Smooth muscle cell of the umbilical artery (primary cell): ENCODE results near the gene MAGEA3. TPM values are rescaled to one million over a fixed set of nuclear protein-coding genes. Genes with fewer than 3 reads are reported as not detected.

ENCODE experiments used
- total RNA-seq: library from RNA; depleted of rRNA; stranded (reverse); fragments of >200 nt; gene quantifications from 2 replicates; pipeline ENCODE4 v1.2.3, GENCODE V29; 2014

Gene MAGEA3
- not detected in 2 replicates for total RNA-seq

GRCh38 chrX:152697952-152698931, at the start of gene MAGEA3:
Gene MAGEA3, plus strand, starts transcription at chrX:152698794. Its CDS starts 2,039 bp downstream, at chrX:152700833.

GRCh38 chrX:152709173-152709572, 10.6 kb downstream of the MAGEA3 start, which contains the start of gene CSAG2:
Gene CSAG2, minus strand, starts transcription at chrX:152709273. Its CDS starts 161 bp downstream, at chrX:152709112.

DNA sequence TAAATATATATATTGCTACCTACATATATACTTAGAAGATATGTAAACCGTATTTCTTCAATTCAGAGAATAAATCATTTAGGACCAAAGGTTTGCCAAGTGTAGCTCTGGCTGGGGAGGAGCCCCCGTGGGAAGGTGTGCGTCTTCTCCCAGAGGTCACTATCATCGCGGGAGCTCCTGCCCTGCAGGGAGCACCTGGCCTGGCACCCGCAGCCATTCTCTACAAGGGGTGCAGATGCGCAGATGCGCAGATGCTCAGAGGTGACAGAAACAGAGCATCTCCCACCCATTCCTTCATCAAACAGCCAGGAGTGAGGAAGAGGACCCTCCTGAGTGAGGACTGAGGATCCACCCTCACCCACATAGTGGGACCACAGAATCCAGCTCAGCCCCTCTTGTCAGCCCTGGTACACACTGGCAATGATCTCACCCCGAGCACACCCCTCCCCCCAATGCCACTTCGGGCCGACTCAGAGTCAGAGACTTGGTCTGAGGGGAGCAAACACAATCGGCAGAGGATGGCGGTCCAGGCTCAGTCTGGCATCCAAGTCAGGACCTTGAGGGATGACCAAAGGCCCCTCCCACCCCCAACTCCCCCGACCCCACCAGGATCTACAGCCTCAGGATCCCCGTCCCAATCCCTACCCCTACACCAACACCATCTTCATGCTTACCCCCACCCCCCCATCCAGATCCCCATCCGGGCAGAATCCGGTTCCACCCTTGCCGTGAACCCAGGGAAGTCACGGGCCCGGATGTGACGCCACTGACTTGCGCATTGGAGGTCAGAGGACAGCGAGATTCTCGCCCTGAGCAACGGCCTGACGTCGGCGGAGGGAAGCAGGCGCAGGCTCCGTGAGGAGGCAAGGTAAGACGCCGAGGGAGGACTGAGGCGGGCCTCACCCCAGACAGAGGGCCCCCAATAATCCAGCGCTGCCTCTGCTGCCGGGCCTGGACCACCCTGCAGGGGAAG, 15.5 kb downstream of the MAGEA3 start, which contains the start of gene MAGEA2B:
Gene MAGEA2B, plus strand, starts transcription at position 814 of the 973 bp plus-strand sequence. CDS start 2,479 bp downstream, outside the sequence.

DNA sequence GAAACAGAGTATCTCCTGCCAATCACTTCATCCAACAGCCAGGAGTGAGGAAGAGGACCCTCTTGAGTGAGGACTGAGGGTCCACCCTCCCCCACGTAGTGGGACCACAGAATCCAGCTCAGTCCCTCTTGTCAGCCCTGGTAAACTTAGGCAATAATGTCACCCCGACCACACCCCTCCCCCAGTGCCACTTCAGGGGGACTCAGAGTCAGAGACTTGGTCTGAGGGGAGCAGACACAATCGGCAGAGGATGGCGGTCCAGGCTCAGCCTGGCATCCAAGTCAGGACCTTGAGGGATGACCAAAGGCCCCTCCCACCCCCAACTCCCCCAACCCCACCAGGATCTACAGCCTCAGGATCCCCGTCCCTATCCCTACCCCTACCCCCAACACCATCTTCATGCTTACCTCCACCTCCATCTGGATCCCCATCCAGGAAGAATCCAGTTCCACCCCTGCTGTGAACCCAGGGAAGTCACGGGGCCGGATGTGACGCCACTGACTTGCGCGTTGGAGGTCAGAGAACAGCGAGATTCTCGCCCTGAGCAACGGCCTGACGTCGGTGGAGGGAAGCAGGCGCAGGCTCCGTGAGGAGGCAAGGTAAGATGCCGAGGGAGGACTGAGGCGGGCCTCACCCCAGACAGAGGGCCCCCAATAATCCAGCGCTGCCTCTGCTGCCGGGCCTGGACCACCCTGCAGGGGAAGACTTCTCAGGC, 34.8 kb downstream of the MAGEA3 start, which contains the start of the genes CSAG1 and MAGEA12:
Gene CSAG1, minus strand, starts transcription at position 461 of the 715 bp plus-strand sequence. CDS start 1,261 bp downstream, outside the sequence.
Gene MAGEA12, plus strand, starts transcription at position 497 of the 715 bp plus-strand sequence. CDS start 2,405 bp downstream, outside the sequence.

Other genes with a start within 250 kb of the MAGEA3 start
- gene GABRA3, start 247.5 kb upstream of the MAGEA3 start, total RNA-seq, result not detected in 2 replicates
- gene GABRQ, start 60.9 kb upstream of the MAGEA3 start, total RNA-seq, result 0.89 and 2.3 TPM in 2 replicates
- gene CSAG2, start 10.5 kb downstream of the MAGEA3 start, total RNA-seq, result not detected in 2 replicates
- not detected in 2 replicates for gene MAGEA2B, start 15.8 kb downstream of the MAGEA3 start, total RNA-seq
- not detected in 2 replicates for gene CSAG1, start 34.9 kb downstream of the MAGEA3 start, total RNA-seq
- not detected in 2 replicates for gene MAGEA12, start 35.0 kb downstream of the MAGEA3 start, total RNA-seq
- not detected in 2 replicates for gene MAGEA2, start 55.0 kb downstream of the MAGEA3 start, total RNA-seq
- gene CSAG3, start 60.4 kb downstream of the MAGEA3 start, total RNA-seq, result not detected in 2 replicates
- not detected in 2 replicates for gene MAGEA6, start 70.9 kb downstream of the MAGEA3 start, total RNA-seq
- 48.3 and 58.8 TPM in 2 replicates for gene CETN2, start 132.0 kb downstream of the MAGEA3 start, total RNA-seq
- 14.8 and 26.8 TPM in 2 replicates for gene NSDHL, start 132.3 kb downstream of the MAGEA3 start, total RNA-seq
- gene ZNF185, start 199.3 kb downstream of the MAGEA3 start, total RNA-seq, result 2.4 and 21.3 TPM in 2 replicates